Stimulated activated CD4-positive, alpha-beta T cell treated with anti-CD3 and anti-CD28 coated beads, Interleukin-1b, Interleukin-23, amount 100 ng/mL, for 24 hours (primary cell): Measurements from ENCODE around the gene TRIP11.

ENCODE experiments used
- DNase-seq, 4 experiments: peaks; one replicate each; pipeline ENCODE4 v3.0.0-alpha.2; 2020; ENCODE audit warnings: low read depth in 4 of 4, low spot score in 1 of 4

TRIP11 gene

DNA sequence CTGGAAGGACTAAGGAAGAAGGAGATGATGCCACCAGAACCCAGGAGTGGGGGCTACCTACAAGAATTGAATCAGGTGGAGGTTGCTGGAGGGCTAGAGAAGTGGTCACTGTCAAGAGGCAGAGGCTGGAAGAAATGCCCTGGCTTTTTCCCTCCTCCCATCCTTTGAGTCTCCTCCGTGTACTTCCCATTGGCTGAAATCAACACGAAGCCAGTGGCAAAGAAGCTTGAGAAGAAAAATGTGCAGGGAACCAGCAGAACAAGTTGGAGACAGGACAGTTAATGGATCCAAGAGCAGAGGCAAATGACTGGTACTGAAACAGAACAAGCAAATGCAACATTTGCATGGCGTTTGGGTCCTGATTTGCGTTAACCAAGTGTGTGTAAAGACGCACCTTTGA, 83.2 kb downstream of the TRIP11 start:
- DNase-seq, result no peak

DNA sequence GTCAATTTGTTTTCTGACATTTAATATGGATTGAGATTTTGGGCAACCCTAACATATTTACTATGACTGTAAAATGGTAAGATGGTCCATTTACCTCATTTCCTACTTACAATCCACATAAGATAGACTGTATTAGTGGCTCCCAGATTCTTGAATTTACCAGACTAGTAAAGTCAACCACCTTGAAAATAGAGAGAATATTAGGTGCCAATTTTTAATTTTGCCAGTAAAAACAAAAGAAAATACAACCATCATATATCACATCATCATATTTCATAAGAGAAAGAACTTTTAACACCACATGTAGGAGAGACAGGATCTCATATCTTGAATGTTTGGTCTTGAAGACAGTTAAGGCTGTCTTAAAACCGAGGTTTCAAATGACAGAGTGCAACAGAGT, 84.7 kb downstream of the TRIP11 start:
- no peak for DNase-seq

DNA sequence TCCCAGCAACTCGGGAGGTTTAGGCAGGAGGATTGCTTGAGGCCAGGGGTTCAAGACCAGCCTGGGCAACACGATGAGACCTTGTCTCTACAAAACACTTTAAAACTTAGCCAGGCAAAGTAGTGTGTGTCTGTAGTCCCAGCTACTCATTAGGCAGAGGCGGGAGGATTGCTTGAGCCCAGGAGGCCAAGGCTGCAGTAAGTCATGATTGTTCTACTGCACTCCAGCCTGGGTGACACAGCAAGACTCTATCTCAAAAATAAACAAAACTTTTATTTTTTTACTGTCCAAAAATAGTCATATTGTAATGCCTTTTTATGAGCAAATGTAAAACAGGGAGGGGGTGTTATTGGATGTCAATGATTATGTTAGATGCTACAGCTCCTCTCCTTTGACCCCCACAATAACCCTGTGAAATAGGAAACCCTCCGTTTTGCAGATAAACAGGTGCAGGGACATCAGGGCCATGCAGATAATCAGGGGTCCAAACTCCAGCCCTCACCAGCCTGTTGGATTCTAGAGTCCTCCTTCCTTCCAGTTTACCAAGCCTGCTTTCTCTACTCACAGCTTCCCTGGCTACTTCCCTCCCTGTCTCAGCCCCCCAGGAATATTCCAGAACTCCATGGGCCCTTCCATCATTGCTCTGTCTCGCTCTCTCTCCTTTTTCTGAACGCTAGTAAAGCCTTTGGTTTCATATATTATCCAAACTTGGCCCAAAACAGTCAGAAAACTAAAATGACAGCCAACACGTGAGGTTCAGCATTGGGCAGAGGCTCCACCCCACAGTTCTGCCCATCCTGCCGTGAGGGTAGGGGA, 86.5 kb downstream of the TRIP11 start:
- no peak for DNase-seq

- peak in 2 of 4 experiments; percentile 16 to 42 for DNase-seq
Measured at GRCh38 chr14:91947475-91948184, 92.2 kb downstream of the TRIP11 start, which contains the start of gene FBLN5. TSS of gene FBLN5 (minus strand) at chr14:91947694. CDS start at chr14:91947229, 465 bp downstream.

DNA sequence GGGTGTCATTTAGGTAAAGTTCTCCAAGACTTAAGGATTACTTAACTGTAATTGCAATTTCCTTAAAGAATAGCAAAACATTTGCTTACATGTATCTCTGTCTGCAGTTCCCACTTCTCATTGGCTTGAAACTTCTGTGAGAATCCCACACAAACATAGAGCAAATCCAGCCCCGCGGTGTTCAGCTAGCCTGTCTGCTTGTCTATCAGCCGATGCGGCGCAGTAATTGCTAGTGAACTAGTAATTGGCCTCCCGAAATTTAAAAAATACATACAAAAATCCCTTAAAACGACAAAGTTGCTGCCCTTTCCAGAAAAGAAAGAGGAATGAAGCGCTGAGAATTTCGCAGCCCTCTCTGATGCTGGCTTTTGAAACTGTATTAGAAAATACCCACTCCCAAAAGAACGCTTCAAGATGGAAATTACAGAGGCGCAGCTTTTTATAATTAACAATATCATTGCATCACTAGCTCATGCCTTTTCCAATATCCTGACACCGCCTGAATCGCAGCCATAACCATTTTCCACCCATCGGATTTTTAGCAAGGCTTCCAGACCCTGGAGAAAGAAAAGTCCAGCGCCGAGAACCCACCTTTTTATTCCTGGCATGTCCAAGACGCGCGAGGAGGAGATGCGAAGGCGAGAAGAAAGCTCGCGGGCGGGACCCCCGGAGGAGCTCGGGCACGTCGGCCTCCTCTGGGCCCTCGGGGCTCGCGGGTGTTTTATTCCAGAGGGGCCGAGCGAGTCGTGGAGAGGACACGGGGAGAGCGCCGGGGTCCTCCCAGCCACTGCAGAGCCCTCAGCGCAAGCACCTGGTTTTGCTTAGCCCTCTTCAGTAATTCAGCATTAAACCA, 93.0 kb downstream of the TRIP11 start:
- DNase-seq, result no peak

DNA sequence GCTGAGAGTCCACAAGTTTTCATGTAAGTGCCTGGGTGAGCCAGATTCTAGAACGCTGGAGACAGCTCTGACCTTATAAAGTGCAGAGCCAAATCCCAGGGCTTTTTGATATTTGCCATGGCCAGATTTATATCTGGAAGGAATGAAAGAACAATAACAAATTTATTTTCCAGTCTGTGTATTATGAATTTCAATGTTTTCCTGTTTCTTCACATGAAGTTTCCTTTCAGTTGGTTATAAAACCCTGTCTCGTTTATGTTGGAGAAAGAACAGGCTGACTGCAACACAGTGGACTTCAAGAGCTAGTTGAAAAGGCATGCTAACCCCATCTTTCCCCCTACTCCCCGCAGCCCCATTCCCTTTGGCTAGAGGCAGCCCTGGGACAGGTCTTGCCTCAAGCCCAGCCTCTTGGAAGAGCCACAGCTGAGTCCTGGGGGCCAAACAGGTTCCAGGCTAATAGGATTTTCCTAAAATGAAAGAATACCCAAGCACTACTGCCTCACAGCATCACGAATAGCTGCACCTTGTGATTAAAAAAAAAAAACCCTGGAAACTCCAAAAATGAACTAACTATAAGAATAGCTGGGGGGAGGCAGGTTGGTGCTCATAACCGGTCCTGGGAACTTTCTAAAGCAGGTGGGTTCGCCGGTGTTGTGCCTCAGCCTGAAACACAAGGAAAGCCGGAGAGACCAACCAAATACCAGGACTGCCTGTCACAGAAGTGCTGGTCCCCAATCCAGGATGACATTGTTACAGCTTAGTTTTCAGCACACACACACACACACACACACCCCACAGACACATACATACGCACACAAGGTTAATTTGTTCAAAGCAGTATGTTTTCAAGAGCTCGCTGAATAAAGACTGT, 93.9 kb downstream of the TRIP11 start:
- DNase-seq, result no peak

GRCh38 chr14:91942946-91943345, 96.9 kb downstream of the TRIP11 start:
- DNase-seq, result no peak

- no peak for DNase-seq
Measured at GRCh38 chr14:91942128-91942527, 97.7 kb downstream of the TRIP11 start.

DNA sequence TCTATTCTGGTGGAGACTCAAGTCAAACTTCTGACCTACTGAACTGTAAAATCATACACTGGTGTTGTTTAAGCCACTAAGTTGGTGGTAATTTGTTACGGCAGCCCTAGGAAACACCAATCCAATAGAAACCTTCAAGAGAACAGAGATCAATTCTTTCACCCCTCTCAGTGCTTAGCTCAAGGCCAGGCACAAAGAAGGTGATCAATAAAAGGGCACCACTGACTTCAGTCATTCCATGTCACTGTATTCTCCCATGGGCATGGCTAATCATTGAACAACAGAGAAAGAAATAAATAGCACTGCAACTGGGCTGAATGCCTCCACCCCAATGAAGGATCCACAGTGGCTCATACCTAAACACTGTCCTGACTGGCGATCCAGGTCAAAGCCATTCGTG, 99.7 kb downstream of the TRIP11 start:
- no peak for DNase-seq

DNA sequence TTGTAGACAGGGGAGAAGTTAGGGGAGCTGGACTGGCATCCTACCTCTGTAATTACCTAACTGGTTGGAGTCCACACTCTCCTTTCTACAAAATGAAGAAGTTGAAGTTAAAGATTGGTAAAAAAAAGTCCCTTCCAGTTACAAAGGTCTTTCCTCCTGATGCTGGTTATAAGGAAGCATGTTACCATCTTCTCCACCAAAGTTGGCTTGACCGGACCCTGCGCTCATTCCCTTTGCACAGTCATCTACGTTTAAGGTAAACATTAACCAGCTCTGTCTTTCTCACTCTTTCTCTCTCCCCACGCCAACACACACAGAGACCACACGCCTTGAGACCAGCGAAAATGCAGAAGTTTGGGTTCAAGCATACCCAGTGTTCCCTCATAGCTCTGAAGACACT, 104.3 kb downstream of the TRIP11 start:
- DNase-seq, result no peak

- no peak for DNase-seq
Measured at GRCh38 chr14:91934554-91935285, 105.1 kb downstream of the TRIP11 start.

GRCh38 chr14:91931478-91932088, 108.3 kb downstream of the TRIP11 start:
- no peak for DNase-seq

DNA sequence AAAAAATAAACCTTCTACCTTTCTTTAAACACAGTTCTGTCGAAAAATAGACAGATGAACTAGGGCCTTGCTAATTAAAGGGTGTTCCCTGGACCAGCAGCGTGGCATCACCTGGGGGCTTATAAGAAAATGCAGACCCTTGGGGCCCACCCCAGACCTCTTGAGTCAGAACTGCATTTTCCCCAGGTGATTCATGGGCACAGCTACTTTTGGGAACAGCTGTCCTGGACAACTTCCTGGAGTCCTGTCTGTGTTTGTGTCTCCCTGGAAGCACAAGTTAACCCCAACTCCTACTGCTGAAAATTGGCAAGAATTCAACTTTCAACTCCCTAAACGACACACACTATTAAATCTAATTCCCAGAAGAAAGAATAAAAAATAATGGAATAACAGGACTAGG, 110.2 kb downstream of the TRIP11 start:
- DNase-seq, result no peak

DNA sequence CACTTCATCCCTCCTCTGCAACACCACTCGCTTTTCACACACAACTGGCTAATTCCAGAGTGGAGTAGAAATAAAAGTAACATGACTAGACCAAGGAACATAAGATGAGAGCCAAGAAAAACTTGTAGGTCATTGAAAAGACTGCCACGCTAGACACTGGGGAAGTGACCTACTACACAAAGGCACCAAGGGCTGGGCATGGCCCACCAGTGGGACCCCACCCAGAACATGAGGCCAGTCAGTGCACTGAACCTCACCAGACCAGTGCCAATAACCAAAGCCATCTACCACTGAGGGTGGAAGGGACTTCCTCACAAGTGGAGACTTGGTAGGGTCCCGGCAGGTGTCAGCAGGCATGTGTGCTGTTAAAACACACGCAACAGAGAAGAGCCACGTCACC, 112.1 kb downstream of the TRIP11 start:
- no peak for DNase-seq

DNA sequence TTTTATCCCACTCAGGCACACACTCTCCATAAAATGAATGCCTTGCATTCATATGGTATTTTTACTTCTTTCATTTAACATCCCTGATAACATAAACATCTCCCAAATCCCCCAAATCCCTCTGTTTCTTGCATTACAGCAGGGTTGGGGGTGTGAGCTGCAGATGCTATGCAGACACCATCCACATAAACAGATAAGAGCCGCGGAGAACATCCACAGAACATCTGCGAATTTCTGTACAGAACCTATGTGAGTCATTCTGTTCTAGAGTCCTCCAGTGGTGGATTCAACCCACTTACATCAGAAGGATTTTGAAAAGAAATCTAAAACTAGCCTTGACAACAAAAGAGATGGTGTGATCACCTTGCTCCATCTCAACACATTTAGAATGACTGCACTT, 112.7 kb downstream of the TRIP11 start:
- DNase-seq, result no peak

- DNase-seq, result no peak
Measured at GRCh38 chr14:91926131-91926890, 113.5 kb downstream of the TRIP11 start.

GRCh38 chr14:91925727-91926121, 114.1 kb downstream of the TRIP11 start:
- no peak for DNase-seq

GRCh38 chr14:91925001-91925726, 114.7 kb downstream of the TRIP11 start:
- no peak for DNase-seq
